ENCODE measurements around the gene FBN1.

FBN1 gene

GRCh38 chr15:48653913-48654670, 8.6 kb upstream of the FBN1 start:
- TF ChIP-seq RAD21 (IDR thresholded peaks at IDR 0.05; ENCODE audit: low read depth), result no peak
- TF ChIP-seq TCF12 (IDR thresholded peaks at IDR 0.05; ENCODE audit: low read depth), result no peak
- TF ChIP-seq MAX (IDR thresholded peaks at IDR 0.05), result no peak
- no peak for TF ChIP-seq FOXM1 (IDR thresholded peaks at IDR 0.05; ENCODE audit: borderline replicate concordance, low read depth)
- no peak for TF ChIP-seq REST (IDR thresholded peaks at IDR 0.05; ENCODE audit: low read depth)

GRCh38 chr15:48653216-48653615, 7.7 kb upstream of the FBN1 start:
- no peak for TF ChIP-seq MAX (IDR thresholded peaks at IDR 0.05)
- TF ChIP-seq TCF12 (IDR thresholded peaks at IDR 0.05; ENCODE audit: low read depth), result no peak
- no peak for TF ChIP-seq TAF1 (IDR thresholded peaks at IDR 0.05; ENCODE audit: low read depth)

GRCh38 chr15:48652510-48653076, 7.1 kb upstream of the FBN1 start:
- TF ChIP-seq NFIC (IDR thresholded peaks at IDR 0.05) (no peak), MAX (IDR thresholded peaks at IDR 0.05) (no peak)

GRCh38 chr15:48650931-48651330, 5.4 kb upstream of the FBN1 start:
- TF ChIP-seq ZBTB7A (IDR thresholded peaks at IDR 0.05; ENCODE audit: low read depth) (no peak), CEBPB (IDR thresholded peaks at IDR 0.05) (no peak), TEAD4 (IDR thresholded peaks at IDR 0.05) (no peak), EP300 (IDR thresholded peaks at IDR 0.05; ENCODE audit: borderline replicate concordance) (no peak), TCF12 (IDR thresholded peaks at IDR 0.05; ENCODE audit: low read depth) (no peak), MAX (IDR thresholded peaks at IDR 0.05) (no peak), CREB1 (IDR thresholded peaks at IDR 0.05; ENCODE audit: low read depth) (no peak)

- no peak for TF ChIP-seq RAD21 (IDR thresholded peaks at IDR 0.05; ENCODE audit: low read depth)
- TF ChIP-seq ZBTB7A (IDR thresholded peaks at IDR 0.05; ENCODE audit: low read depth), result no peak
- no peak for TF ChIP-seq EGR1 (IDR thresholded peaks at IDR 0.05)
- no peak for TF ChIP-seq TEAD4 (IDR thresholded peaks at IDR 0.05)
- no peak for TF ChIP-seq TCF12 (IDR thresholded peaks at IDR 0.05; ENCODE audit: low read depth)
- no peak for TF ChIP-seq EP300 (IDR thresholded peaks at IDR 0.05; ENCODE audit: borderline replicate concordance)
- TF ChIP-seq REST (IDR thresholded peaks at IDR 0.05; ENCODE audit: low read depth), result no peak
Observed at GRCh38 chr15:48647962-48648361, 2.5 kb upstream of the FBN1 start.

GRCh38 chr15:48646331-48646730, 822 bp upstream of the FBN1 start:
- TF ChIP-seq TEAD4 (IDR thresholded peaks at IDR 0.05) (no peak), ZBTB7A (IDR thresholded peaks at IDR 0.05; ENCODE audit: low read depth) (no peak), TAF1 (IDR thresholded peaks at IDR 0.05; ENCODE audit: low read depth) (no peak), RAD21 (IDR thresholded peaks at IDR 0.05; ENCODE audit: low read depth) (no peak), CEBPB (IDR thresholded peaks at IDR 0.05) (no peak), USF1 (IDR thresholded peaks at IDR 0.05) (no peak), EP300 (IDR thresholded peaks at IDR 0.05; ENCODE audit: borderline replicate concordance) (no peak), REST (IDR thresholded peaks at IDR 0.05; ENCODE audit: low read depth) (no peak), YY1 (IDR thresholded peaks at IDR 0.05; ENCODE audit: low read depth) (no peak), CREB1 (IDR thresholded peaks at IDR 0.05; ENCODE audit: low read depth) (no peak)
